Eye (tissue), 1 donor: ENCODE data around the gene GPC3.
"Not testable (repeated sequence)": the region's sequence is repeated elsewhere in the genome, so short reads cannot be mapped to it uniquely, and the experiment has no call there.

Source experiments
- DNase-seq: peaks from one replicate; pipeline ENCODE4 v3.0.0-alpha.2; 2015

Gene GPC3

DNA sequence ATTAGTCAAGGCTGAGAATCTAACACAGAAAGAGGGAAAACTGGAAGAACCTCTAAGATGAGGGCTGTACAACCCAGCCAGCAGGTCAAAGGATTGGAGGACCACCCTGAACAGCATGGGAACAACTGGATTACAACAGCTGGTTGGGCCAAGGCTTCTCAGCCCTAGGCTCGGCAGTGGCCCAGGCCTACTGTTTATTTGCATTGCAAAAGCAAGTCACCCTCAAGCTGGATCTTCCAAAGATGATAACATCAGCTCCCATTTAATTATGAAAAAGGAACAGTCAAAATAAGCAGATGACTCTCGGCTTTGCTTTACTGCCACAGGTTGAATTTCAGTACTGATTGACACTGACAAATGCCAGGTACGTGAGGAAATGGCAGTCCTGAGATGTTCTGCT, 61.8 kb downstream of the GPC3 start:
- no peak for DNase-seq

- no peak for DNase-seq
These were observed 62.3 kb downstream of the GPC3 start for GRCh38 chrX:133923113-133923512.

- no peak for DNase-seq
These were observed 63.0 kb downstream of the GPC3 start for GRCh38 chrX:133922390-133922771.

GRCh38 chrX:133921764-133922389, 63.5 kb downstream of the GPC3 start:
- DNase-seq: no peak

DNA sequence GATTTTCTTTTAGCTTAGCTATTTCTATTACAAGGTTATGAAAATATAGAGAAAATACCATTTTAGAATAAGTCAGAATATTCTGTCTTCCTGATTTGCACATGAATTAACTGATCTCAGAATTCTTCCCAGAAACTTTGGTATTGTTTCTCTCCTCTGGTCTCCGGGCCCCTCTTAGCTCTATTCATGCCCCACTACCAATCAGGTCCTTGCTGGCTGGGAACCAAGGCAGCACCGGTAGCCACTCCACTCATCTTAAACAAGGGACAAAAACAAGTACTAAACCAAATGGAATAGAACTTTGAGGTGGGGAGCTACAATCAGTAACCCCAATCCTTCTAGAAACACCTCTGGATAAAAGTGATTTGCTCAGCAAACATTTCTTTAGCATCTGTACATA, 64.3 kb downstream of the GPC3 start:
- no peak for DNase-seq

GRCh38 chrX:133918361-133918771, 67.0 kb downstream of the GPC3 start:
- no peak for DNase-seq

DNA sequence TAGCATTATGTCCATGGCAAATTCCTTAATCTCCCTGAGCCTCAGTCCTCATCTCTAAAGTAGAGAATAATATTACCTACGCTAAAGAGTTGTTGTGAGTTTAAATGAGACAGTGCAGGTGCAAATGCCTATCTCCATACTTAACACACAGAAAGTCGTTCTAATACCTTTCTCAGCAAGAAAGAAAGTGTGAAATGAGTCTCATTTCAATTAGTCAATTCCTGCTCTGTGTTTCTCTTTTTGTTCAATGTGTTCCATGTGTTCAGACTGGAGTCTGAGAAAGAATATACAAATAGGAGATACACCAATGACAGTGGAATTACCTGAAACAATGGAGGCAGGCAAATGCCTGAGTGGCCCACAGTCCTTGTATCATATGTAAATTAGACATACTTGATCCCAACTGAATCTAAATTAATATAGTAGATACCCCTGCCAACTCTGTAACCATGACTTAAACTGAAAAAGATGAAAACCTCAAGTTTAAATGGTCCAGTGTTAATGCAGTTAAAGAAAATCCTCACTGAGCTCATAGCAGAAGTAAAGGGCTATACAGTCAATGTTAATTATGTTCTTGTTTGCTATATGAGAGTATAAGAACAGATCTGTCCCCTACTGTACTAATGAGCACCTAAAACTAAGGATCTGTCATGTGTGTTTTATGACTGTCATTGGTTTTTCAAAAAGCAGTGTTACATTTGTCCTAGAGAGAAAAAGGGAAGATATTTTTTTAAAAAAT, 68.2 kb downstream of the GPC3 start:
- no peak for DNase-seq

- no peak for DNase-seq
These were observed 71.6 kb downstream of the GPC3 start for GRCh38 chrX:133913658-133914388.

DNA sequence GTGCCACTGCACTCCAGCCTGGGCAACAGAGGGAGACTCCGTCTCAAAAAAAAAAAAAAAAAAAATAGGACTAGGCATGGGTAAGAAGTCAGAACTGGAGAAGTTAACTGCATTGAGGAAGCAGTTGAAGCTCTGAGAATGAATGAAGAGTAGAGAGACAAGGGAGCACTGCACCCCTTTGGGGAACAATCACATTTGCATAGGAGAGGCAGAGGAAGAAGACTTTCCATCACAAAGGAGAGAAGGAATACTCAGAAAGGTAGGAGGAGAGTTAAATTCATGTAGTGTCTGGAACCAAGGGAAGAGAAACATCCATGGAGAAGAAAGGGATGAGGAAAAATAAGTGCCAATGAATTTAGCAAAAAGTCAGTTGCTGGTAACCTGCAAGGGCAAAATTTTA, 72.4 kb downstream of the GPC3 start:
- DNase-seq: no peak

DNA sequence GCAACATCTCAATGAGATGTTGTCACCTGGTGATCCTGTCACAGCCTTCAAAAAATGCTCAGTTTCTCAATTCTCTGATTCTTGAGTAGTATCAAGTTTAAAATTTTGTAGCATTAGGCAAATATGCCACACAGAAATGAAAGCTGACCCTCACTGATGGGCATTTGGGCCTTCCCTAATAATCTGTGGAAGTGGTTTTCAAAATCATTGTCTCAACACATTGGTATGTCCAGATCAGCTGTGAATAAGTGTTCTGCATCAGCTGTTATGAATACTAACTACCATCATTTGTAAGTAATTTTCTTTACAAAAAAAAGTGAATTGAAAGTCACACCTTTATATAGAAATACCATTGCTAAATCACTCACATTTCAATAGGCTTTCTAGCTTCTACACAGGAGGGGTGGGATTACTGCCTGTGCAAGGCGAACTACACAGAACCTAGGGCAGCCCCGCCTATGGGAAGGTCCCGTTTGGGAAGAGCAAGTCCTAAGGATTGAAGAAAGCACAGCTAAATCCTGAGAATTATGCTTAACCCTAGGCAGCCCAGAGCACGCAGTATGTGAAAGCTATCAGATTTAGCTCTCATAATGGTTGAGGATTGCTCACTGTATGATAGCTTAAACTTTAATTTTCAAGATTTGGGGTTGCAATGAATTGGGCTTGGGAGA, 73.4 kb downstream of the GPC3 start:
- no peak for DNase-seq

- DNase-seq: no peak
These were observed 74.9 kb downstream of the GPC3 start for GRCh38 chrX:133910539-133910938.

- DNase-seq: no peak
These were observed 75.5 kb downstream of the GPC3 start for GRCh38 chrX:133909888-133910287.

- peak; percentile 47 for DNase-seq
These were observed 77.0 kb downstream of the GPC3 start for GRCh38 chrX:133908223-133908955.

- no peak for DNase-seq
These were observed 77.8 kb downstream of the GPC3 start for GRCh38 chrX:133907606-133908005.

GRCh38 chrX:133905305-133905704, 80.1 kb downstream of the GPC3 start:
- no peak for DNase-seq

GRCh38 chrX:133897593-133898163, 87.7 kb downstream of the GPC3 start:
- DNase-seq: no peak

GRCh38 chrX:133892337-133892736, 93.1 kb downstream of the GPC3 start:
- DNase-seq: no peak

DNA sequence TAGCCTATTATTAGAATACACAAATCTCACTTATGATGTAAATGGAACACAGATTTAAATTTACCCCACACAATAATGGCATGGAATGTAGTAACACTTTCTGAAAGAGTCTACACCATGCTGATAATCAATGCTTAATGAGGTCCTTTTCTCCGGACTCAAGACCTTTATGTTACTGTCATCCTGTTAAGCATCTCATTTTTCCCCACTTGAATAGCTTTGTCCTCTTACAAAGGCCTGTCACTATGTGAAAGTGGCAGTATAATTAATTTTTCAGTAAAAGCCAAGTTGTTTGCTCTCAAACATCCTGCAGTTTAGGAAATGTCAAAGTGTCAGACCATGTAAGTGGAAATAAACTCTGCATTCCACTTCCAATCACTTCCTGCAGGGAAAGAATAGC, 96.4 kb downstream of the GPC3 start:
- peak; percentile 60 for DNase-seq

GRCh38 chrX:133888084-133888483, 97.3 kb downstream of the GPC3 start:
- not testable (repeated sequence) for DNase-seq

DNA sequence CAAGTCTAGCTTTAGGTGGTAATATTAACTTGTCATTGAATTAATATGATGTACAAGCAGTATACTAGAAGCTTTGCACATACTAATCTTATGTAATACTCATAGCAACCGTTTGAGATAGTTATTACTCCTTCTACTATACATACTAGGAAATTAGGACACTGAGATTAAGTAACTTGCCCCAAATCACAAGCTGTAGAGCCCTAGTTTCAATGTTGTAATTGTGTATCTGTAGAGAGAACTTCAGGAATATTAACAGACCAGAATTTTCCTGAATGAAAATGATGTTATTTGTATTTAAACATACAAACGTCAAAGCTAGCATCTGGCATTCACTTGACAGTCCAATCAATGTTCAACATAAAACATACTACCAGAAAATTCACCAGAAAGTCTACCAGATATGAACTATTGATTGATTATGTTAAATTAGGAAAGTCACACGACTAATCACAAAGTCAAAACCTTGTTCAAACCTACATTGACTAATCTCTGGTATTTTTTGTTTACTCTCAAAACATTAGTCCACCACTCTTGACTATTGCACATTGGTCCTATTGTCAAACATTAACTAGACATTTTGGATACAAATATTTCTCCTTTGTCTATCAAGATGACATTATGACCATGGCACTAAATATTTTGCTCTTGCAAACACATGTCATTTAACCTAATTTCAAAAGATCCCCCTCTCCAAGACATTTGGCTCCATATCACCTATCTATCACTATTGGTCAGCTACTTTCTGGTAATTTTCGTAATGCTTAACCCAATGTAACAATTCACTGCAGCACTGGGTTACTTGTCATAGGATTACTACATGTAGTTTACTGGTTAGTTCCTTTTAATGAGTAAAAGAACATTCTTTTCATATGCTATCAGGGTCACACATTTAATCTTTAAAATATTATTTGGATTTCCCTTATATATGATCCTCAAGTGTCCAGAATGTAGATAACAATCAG, 100.7 kb downstream of the GPC3 start:
- DNase-seq: no peak

- no peak for DNase-seq
These were observed 103.5 kb downstream of the GPC3 start for GRCh38 chrX:133881893-133882292.
